HG02642 (cell line): ENCODE data around the gene SNRNP27.
A peak's percentile ranks its signal among the peaks of the same experiment; 100 is the strongest.
"Not testable (repeated sequence)": the region's sequence is repeated elsewhere in the genome, so short reads cannot be mapped to it uniquely, and the experiment has no call there.

ENCODE experiments used
- ATAC-seq: cut with Tn5 transposase; IDR thresholded peaks from one replicate; pipeline ENCODE4 v1.9.1; 2021; ENCODE audit warnings: mild to moderate bottlenecking; ENCODE audit not compliant: unreplicated experiment, poor library complexity

The SNRNP27 gene, protein sequence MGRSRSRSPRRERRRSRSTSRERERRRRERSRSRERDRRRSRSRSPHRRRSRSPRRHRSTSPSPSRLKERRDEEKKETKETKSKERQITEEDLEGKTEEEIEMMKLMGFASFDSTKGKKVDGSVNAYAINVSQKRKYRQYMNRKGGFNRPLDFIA

GRCh38 chr2:69893684-69894551 lies at the start of gene SNRNP27:
Gene SNRNP27, plus strand, starts transcription at chr2:69893956. Its CDS starts 29 bp downstream, at chr2:69893985.
- peak; percentile 84 for ATAC-seq

GRCh38 chr2:69843993-69844392 lies 49.8 kb upstream of the SNRNP27 start:
- no peak for ATAC-seq

DNA sequence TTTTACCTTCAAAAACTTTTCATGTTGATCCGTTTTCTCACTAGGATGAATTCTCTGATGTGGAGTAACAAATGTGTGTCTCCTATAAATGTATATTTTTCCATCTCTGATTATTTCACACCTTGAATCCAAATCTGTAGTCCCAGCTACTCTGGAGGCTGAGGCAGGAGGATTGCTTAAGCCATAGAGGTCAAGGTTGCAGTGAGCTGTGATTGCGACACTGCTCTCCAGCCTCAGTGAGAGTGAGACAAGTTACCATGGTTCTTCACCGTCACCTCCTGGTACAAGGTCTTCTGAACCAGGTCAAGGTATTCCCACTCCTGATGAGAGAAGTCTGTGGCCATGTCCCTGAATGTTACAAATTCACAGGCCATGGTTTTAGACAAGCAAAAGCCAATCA lies 49.2 kb upstream of the SNRNP27 start:
- no peak for ATAC-seq

GRCh38 chr2:69846182-69847067 lies 47.3 kb upstream of the SNRNP27 start:
- no peak for ATAC-seq

DNA sequence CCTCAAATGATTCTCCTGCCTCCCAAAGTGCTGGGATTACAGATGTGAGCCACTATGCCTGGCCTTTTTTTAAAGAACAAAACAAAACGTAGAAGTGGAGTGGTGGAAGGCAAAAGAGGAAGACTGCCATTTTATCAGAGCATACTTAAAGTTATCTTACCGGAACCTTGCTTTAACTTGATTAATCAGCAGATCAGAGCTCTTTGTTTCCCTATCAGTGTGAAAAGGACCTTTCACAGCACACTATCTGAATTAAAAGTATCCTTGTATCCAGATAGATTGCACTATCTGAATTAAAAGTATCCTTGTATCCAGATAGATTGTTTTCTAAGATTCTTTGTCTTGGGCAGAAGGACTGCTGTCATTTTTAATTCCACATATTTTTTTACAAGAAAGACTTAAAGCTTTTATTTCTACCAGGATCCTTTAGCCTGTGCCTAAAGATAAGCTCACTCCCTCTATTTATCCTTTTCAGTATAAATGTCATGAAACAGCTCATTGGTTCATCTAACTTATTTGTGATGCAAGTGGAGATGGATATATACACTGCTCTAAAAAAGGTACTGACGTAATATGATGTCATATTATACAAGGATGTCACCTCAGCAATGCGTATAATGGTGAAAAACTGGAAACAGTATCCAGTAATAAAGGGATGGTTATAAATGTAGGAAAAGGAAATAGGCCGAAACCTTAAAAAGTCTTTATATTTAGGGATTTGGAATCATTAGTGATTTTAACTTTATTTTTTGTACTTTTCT lies 46.5 kb upstream of the SNRNP27 start:
- ATAC-seq = no peak

DNA sequence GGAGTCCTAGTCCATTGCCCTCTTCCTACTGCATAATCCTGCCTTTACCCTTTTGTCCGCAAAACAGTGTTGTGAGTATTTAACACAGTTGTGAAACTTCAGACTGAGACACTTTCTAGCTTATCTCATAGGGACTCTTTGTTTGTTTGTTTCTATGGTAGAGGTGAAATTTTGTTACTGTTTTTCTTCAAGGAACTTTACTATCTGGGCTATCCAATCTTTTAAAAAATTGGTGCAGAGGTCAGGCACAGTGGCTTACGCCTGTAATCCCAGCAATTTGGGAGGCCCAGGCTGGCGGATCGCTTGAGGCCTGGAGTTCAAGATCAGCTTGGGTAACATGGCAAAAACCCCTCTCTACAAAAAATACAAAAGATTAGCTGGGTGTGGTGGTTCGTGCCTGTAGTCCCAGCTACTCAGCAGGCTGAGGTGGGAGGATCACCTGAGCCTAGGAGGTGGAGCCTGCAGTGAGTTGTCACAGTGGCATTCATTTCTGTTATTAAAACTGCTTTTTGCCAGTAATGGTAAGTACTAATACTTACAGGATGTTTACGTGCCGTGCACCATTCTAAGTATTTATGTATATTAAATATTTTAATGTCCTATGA lies 45.5 kb upstream of the SNRNP27 start:
- ATAC-seq = no peak

- no peak for ATAC-seq
Observed at GRCh38 chr2:69858261-69858660, 35.5 kb upstream of the SNRNP27 start.

DNA sequence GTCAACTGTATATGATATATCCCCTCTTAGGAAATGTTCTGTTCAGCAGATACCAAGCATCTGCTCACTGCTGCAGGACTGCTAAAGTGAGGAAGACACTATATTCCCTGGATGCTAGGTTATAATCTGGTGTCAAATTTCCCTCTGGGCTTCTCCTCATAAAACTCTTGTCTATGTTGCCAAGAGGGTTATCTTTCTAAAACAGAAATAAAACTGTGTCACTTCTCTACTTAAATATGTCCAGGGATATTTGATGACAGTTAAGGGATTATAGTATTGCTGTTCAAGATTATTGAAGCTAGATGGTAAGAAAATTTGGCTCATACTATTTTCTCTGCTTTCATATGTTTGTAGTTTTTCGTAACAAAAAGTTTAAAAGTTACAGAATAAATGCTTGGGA lies 30.5 kb upstream of the SNRNP27 start:
- ATAC-seq = no peak

DNA sequence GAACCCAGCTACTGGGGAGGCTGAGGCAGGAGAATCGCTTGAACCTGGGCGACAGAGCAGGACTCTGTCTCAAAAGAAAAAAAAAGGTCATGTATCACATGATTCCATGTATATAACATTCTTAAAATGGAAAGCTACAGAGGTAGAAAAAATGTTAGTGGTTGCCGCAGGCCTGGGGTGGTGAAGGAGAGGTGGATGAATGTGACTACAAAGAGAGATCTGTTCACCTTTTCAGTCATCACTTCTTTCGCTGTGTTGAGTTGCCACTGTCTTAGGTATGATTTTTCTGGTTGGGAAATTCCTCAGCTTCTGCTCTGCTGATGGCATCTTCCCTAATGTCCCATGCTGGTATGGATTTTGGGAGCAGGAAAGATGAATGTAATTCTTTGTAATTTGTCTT lies 5.3 kb upstream of the SNRNP27 start:
- ATAC-seq = no peak

- ATAC-seq = no peak
Observed at GRCh38 chr2:69889302-69889701, 4.5 kb upstream of the SNRNP27 start.

- no peak for ATAC-seq
Observed at GRCh38 chr2:69890881-69891280, 2.9 kb upstream of the SNRNP27 start.

GRCh38 chr2:69892838-69893424 lies 825 bp upstream of the SNRNP27 start:
- ATAC-seq = not testable (repeated sequence)

GRCh38 chr2:69894737-69895136 lies 981 bp downstream of the SNRNP27 start:
- ATAC-seq = not testable (repeated sequence)

GRCh38 chr2:69902213-69902922 lies 8.6 kb downstream of the SNRNP27 start:
- no peak for ATAC-seq

DNA sequence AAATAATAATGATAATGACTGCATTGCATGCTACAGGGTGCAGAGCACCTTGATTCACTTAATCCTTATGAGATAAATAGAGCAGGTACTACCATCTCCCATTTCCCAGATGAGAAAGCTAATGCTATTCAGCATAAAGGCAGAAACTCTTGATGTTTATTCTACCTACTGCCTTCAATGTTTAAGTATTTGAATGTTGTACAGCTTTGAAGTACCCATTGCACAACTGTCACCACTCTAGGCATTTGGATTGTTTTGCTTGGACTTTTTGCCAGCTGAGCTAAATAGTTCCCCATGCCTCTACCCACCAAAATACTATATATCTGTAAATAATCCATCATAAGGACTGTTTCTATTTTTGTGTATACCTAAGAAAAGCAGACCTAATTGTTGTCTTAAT lies 13.5 kb downstream of the SNRNP27 start:
- ATAC-seq = no peak

DNA sequence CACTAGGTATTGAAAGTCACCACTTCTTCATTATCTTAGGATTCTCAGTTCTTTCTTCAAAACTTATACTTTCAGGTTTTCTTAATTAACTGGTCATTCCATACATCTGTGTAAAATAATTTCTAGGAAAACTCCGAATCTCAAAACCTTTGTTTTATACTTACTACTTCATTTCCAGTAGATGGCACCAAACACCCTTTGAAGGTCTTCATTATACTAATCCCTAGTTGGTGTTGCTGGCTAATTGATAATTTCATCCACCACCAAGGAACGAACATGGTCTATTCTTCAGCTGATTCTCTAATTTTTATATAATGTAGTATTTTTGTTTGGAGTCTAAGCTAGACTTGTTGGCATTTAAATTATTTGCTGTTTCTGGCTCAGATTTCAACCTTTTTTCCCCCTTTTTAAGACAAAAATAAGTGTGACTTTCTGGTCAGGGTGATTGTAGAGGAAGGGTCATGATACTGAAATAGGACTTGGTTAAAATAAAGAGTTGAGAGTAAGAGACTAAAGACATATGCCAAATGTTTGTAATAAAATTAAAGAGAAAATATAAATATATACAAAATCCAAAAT lies 18.3 kb downstream of the SNRNP27 start:
- ATAC-seq = no peak

DNA sequence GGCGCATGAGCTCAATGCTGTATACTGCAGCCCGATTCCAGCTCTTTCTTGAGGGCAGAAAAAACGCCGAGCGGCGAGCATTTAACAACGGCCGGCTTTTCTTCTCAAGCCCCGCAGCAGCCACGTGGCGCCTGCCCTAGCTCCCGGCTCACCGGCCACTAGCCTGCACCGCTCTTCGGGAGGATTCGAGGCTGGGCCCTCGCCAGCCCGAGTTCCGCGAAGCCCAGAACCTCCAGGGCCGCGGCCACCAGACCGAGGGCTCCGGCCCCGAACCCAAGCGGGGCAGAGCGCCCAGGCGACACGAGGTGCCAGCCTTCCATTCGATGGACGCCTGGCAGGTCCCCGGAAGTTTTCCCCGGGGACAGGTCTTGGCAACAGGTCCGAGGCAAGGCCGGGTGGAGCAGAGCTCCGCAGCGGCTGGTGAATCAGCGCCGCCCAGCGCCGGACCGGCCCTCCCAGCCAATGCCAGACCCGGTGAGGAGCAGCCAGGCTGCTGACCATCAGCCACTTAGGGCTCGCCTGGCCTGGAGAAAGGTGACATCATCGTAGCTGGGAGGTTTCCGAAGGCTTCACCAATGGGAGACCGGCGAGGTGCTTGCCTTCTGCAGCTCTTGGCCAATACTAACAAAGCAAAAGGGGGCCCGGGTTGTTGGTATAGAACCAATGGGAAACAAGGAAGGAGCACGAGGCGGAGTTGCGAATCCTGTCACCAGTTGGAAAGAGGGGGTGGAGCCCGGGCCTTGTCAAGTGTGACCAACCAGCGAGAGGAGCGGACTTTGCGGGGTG lies 20.6 kb downstream of the SNRNP27 start:
- ATAC-seq = peak; percentile 86
